Upper lobe of left lung (tissue), 6 donors: ENCODE measurements around the gene PRSS21. TPM values are rescaled to one million over a fixed set of nuclear protein-coding genes. Genes with fewer than 3 reads are reported as not detected.

Source experiments
- ATAC-seq, 2 donors: fragments of 200-7000 bp; cut with Tn5 transposase; one replicate each; pipeline ENCODE4 v1.9.1; 2022; ENCODE audit warnings: mild to moderate bottlenecking in 2 of 2, moderate library complexity in 2 of 2; ENCODE audit not compliant: low FRiP score in 2 of 2
- DNase-seq, 2 donors: peaks; one replicate each; pipeline ENCODE4 v3.0.0-alpha.2; 2019 to 2020
- H3K27ac ChIP-seq, 4 donors: fragments of 200-600 bp; sonication (generic); one replicate each; pipeline ENCODE4 v1.5.1; 2016 to 2019
- H3K27me3 ChIP-seq, 4 donors: fragments of 200-600 bp; sonication (generic); one replicate each; pipeline ENCODE4 v1.5.1; 2017 to 2019
- H3K36me3 ChIP-seq, 4 donors: fragments of 200-600 bp; sonication (generic); one replicate each; pipeline ENCODE4 v1.5.1; 2016 to 2019
- H3K4me1 ChIP-seq, 4 donors: fragments of 200-600 bp; sonication (generic); one replicate each; pipeline ENCODE4 v1.5.1; 2018 to 2019
- H3K4me3 ChIP-seq, 4 donors: fragments of 200-600 bp; sonication (generic); one replicate each; pipeline ENCODE4 v1.5.1; 2017 to 2019; ENCODE audit warnings: mild to moderate bottlenecking in 2 of 4, moderate library complexity in 1 of 4
- H3K9me3 ChIP-seq, 4 donors: fragments of 200-600 bp; sonication (generic); one replicate each; pipeline ENCODE4 v1.5.1; 2018 to 2019
- EP300 ChIP-seq, 4 donors: sonication (generic); formaldehyde crosslinking; IDR thresholded peaks; one replicate each; pipeline ENCODE4 v1.5.1; 2017; ENCODE audit warnings: antibody characterized with exemption in 4 of 4, control low read depth in 2 of 4
- POLR2A ChIP-seq, 4 donors: fragments of 450-650 bp; IDR thresholded peaks; one replicate each; pipeline ENCODE4 v1.5.1; 2016 to 2017; ENCODE audit warnings: antibody characterized with exemption in 4 of 4, mild to moderate bottlenecking in 2 of 4
- POLR2AphosphoS5 ChIP-seq, 2 donors: sonication (generic); formaldehyde crosslinking; IDR thresholded peaks; one replicate each; pipeline ENCODE4 v1.5.1; 2017; ENCODE audit warnings: antibody characterized with exemption in 2 of 2
- WGBS, 2 donors: methylation state at CpG; one replicate each; pipeline ENCODE4 v1.1.5; 2017 to 2018; 5-methylcytosine and 5-hydroxymethylcytosine counted together
- total RNA-seq, 6 donors: library from RNA; depleted of rRNA in 4 of 6; stranded (reverse); fragments of >200 nt in 4 of 6; gene quantifications; one replicate each; pipeline versions ENCODE4 v1.1.0 to v1.2.1, GENCODE V29; 2016 to 2021
- TF ChIP-seq, protein P1 (sequence below), 6 experiments: fragments of 450-650 bp in 4 of 6; fragments of 200-600 bp in 2 of 6; sonication (generic) in 2 of 6; IDR thresholded peaks; one replicate each; pipeline ENCODE4 v1.5.1; 2016 to 2019; ENCODE audit warnings: antibody characterized with exemption in 6 of 6
- donor health status: DM: no; HTN: no; CAD: no; lungs with moderate emphysema.
- donor health status: DM: no; HTN: yes; CAD: no; lungs with severe emphysema.

PRSS21 gene
- total RNA-seq, 6 donors from 2014 or later: 1.2 to 16.2 (median 14.5) TPM; not detected in 1

DNA sequence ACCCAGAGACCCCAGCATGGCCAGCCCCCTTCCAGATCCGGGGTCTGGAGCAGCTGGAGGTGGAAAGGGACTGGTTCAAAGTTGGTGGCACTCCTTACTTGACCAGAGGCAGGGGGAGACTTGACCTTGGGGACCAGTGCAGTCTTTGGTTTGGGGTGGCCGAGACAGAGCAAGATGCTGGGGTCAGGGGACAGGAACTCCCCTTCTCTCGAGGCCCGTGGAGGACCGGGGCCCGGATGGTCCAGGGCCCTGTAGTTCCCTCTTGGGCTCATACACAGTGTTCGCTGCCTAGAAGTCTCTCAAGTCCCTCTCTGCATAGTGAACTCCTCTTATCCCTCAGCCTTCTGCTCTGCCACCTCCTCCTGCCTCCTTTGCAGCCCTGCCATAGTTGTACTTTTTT is 29.1 kb upstream of the PRSS21 start:
- 29 to 41% methylated on average over 5 to 7 of the region's 7 CpGs for WGBS, 2 donors
- Histone ChIP-seq H3K27me3 (peaks cover 0 to 25% (median 15%) of the 10 kb centered on the region in 4 donors), H3K27ac (no peak overlapping the region), H3K4me1 (peaks cover 4 to 15% (median 11%) of the 10 kb centered on the region in 4 donors), H3K36me3 (no peaks in the 10 kb centered on the region), H3K4me3 (no peak overlapping the region), H3K9me3 (no peaks in the 10 kb centered on the region)
- DNase-seq (no peak), ATAC-seq (no peak)
- TF ChIP-seq, protein P1, sequence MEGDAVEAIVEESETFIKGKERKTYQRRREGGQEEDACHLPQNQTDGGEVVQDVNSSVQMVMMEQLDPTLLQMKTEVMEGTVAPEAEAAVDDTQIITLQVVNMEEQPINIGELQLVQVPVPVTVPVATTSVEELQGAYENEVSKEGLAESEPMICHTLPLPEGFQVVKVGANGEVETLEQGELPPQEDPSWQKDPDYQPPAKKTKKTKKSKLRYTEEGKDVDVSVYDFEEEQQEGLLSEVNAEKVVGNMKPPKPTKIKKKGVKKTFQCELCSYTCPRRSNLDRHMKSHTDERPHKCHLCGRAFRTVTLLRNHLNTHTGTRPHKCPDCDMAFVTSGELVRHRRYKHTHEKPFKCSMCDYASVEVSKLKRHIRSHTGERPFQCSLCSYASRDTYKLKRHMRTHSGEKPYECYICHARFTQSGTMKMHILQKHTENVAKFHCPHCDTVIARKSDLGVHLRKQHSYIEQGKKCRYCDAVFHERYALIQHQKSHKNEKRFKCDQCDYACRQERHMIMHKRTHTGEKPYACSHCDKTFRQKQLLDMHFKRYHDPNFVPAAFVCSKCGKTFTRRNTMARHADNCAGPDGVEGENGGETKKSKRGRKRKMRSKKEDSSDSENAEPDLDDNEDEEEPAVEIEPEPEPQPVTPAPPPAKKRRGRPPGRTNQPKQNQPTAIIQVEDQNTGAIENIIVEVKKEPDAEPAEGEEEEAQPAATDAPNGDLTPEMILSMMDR (IDR thresholded peaks at IDR 0.05): no peak
- no peak for TF ChIP-seq EP300 (IDR thresholded peaks at IDR 0.05)
- no peak for TF ChIP-seq POLR2AphosphoS5 (IDR thresholded peaks at IDR 0.05)
- TF ChIP-seq POLR2A (IDR thresholded peaks at IDR 0.05): no peak

DNA sequence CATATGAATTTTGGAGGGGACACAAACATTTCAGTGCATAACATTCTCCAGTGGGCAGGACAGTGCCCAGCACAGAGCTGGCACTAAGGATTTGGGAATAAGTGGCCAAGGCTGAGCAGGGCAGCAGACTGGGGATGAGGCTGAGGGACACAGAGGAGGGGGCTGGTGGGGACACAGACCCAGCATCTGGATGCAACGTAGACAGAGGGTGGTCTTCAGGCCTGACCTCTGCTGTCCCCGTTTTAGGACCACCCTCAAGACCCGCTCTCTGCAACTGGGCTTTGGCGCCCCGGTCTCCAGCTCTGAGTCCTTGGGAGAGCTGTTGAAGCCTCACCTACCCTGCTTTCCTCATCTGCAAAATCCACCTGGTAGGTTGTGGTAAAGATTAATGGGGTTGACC is 26.4 kb upstream of the PRSS21 start:
- no peaks in the 10 kb centered on the region for H3K36me3 ChIP-seq
- H3K4me1 ChIP-seq: peaks cover under 1 to 6% (median 3%) of the 10 kb centered on the region in 4 donors
- TF ChIP-seq POLR2A (IDR thresholded peaks at IDR 0.05) (no peak), EP300 (IDR thresholded peaks at IDR 0.05) (no peak), POLR2AphosphoS5 (IDR thresholded peaks at IDR 0.05) (no peak)
- TF ChIP-seq, protein P1 (IDR thresholded peaks at IDR 0.05): no peak
- no peak overlapping the region for H3K27ac ChIP-seq
- WGBS, 2 donors: 83 to 91% methylated on average over 5 of the region's 5 CpGs
- H3K4me3 ChIP-seq: no peak overlapping the region
- no peaks in the 10 kb centered on the region for H3K9me3 ChIP-seq
- peaks cover 0 to 15% (median 6%) of the 10 kb centered on the region in 4 donors for H3K27me3 ChIP-seq
- no peak for DNase-seq
- no peak for ATAC-seq

DNA sequence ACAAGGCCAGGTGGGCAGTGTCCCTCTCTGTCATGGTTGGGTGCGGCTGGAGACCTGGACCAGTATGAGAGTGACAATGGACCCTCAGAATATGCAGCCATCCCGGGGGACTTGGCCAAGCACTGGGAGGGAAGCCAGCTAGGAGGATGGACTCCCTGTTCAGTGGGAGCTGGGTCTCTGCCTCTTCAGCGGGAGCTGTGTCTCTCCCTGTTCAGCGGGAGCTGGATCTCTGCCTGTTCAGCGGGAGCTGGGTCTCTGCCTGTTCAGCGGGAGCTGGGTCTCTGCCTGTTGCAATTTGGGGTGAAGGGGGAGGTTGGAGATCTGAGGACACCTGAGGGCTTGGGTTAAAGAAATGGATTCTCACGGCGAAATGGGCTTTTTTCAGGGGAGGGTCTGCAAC is 25.9 kb upstream of the PRSS21 start:
- H3K4me3 ChIP-seq: no peak overlapping the region
- WGBS, 2 donors: 83 to 84% methylated on average over 8 of the region's 8 CpGs
- H3K27ac ChIP-seq: no peak overlapping the region
- no peak for TF ChIP-seq POLR2A (IDR thresholded peaks at IDR 0.05)
- no peak for TF ChIP-seq EP300 (IDR thresholded peaks at IDR 0.05)
- TF ChIP-seq, protein P1 (IDR thresholded peaks at IDR 0.05): no peak
- no peak for TF ChIP-seq POLR2AphosphoS5 (IDR thresholded peaks at IDR 0.05)
- H3K27me3 ChIP-seq: peaks cover 0 to 10% (median 4%) of the 10 kb centered on the region in 4 donors
- H3K9me3 ChIP-seq: no peaks in the 10 kb centered on the region
- no peaks in the 10 kb centered on the region for H3K36me3 ChIP-seq
- ATAC-seq (no peak), DNase-seq (no peak)
- peaks cover 0 to 1% (median 0%) of the 10 kb centered on the region in 4 donors for H3K4me1 ChIP-seq

DNA sequence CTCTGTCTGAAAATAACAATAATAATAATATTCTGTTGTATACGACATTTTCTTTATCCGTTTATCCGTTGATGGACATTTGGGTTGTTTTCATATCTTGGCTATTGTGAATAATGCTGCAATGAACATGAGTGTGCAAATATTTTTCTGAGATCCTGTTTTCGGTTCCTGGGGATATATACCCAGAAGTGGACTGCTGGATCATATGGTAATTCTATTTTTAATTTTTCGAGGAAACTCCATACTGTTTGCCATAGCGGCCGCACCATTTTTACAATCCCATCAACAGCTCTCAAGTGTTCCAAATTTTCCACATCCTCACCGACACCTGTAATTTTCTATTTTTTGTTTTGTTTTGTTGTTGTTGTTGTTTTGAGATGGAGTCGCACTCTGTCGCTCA is 24.1 kb upstream of the PRSS21 start:
- peaks cover 0 to 2% (median under 1%) of the 10 kb centered on the region in 4 donors for H3K27me3 ChIP-seq
- no peaks in the 10 kb centered on the region for H3K36me3 ChIP-seq
- 77 to 79% methylated on average over 10 of the region's 10 CpGs for WGBS, 2 donors
- no peak overlapping the region for H3K4me3 ChIP-seq
- ATAC-seq (no peak), DNase-seq (no peak)
- no peaks in the 10 kb centered on the region for H3K9me3 ChIP-seq
- no peaks in the 10 kb centered on the region for H3K4me1 ChIP-seq
- TF ChIP-seq EP300 (IDR thresholded peaks at IDR 0.05) (no peak), POLR2AphosphoS5 (IDR thresholded peaks at IDR 0.05) (no peak), POLR2A (IDR thresholded peaks at IDR 0.05) (no peak)
- TF ChIP-seq, protein P1 (IDR thresholded peaks at IDR 0.05): no peak
- no peak overlapping the region for H3K27ac ChIP-seq
